ENCODE measurements around the gene PPHLN1. TPM values are rescaled to one million over a fixed set of nuclear protein-coding genes. Genes with fewer than 3 reads are reported as not detected.

PPHLN1 gene
- polyA plus RNA-seq, 3 donors: 40.7 to 74.8 (median 68.7) TPM

GRCh38 chr12:42459336-42459847 is 133.4 kb downstream of the PPHLN1 start:
- Histone ChIP-seq H3K4me2 (replicated peaks; ENCODE audit: extremely low read depth, low read length, poor library complexity, severe bottlenecking) (no peak overlapping the region), H4K20me1 (ENCODE audit: insufficient read depth, low read length) (no peaks in the 10 kb centered on the region), H3K4me1 (ENCODE audit: control insufficient read depth in 1 of 2, insufficient read depth in 2 of 2, low read length in 2 of 2) (no peaks in the 10 kb centered on the region), H3K9me3 (replicated peaks in 1 of 2; ENCODE audit: control insufficient read depth in 1 of 2, insufficient read depth in 1 of 2, low read length in 2 of 2) (no peaks in the 10 kb centered on the region), H3K36me3 (replicated peaks in 1 of 2; ENCODE audit: control insufficient read depth in 1 of 2, insufficient read depth in 2 of 2, low read length in 2 of 2) (peaks cover 4 to 10% of the 10 kb centered on the region in 2 donors), H2AFZ (ENCODE audit: insufficient read depth, low read depth, low read length, poor library complexity, severe bottlenecking) (no peak overlapping the region), H3K4me3 (replicated peaks in 1 of 3; ENCODE audit: low read depth in 2 of 3, low read length in 3 of 3) (no peak overlapping the region), H3K9ac (ENCODE audit: insufficient read depth, low read length, poor library complexity, severe bottlenecking) (no peak overlapping the region), H3K27ac (ENCODE audit: low read depth in 1 of 2, low read length in 2 of 2) (no peak overlapping the region), H3K27me3 (ENCODE audit: control insufficient read depth in 2 of 2, insufficient read depth in 2 of 2, low read length in 2 of 2) (no peaks in the 10 kb centered on the region), H3K79me2 (ENCODE audit: insufficient read depth, low read length) (no peaks in the 10 kb centered on the region)
- DNase-seq: no peak
- WGBS (ENCODE audit: insufficient coverage): 99% methylated on average over 9 of the region's 12 CpGs
- H3K4me1 Mint-ChIP-seq: no peaks in the 10 kb centered on the region
- no peak overlapping the region for H3K27ac Mint-ChIP-seq
- H3K36me3 Mint-ChIP-seq: peaks cover 12 to 26% of the 10 kb centered on the region in 2 donors
- peaks cover 0 to 4% (median 0%) of the 10 kb centered on the region in 7 donors for H3K9me3 Mint-ChIP-seq
- no peak overlapping the region for H3K4me3 Mint-ChIP-seq
- H3K27me3 Mint-ChIP-seq (ENCODE audit: low read depth in 3 of 3): peaks cover 0 to 2% (median 0%) of the 10 kb centered on the region in 3 donors
- intact Hi-C loops (cut with micrococcal nuclease): no loop called here
- TF ChIP-seq CTCF (IDR thresholded peaks at IDR 0.05): no peak

- DNase-seq: no peak
- WGBS (ENCODE audit: insufficient coverage): 29% methylated on average over 3 of the region's 3 CpGs
- Mint-ChIP-seq H3K36me3 (peaks cover 24 to 37% of the 10 kb centered on the region in 2 donors), H3K4me1 (no peaks in the 10 kb centered on the region), H3K27ac (no peak overlapping the region), H3K4me3 (no peak overlapping the region), H3K27me3 (ENCODE audit: low read depth in 3 of 3) (no peaks in the 10 kb centered on the region), H3K9me3 (peaks cover 0 to 2% (median 0%) of the 10 kb centered on the region in 7 donors)
- Histone ChIP-seq H3K27me3 (ENCODE audit: control insufficient read depth in 2 of 2, insufficient read depth in 2 of 2, low read length in 2 of 2) (no peaks in the 10 kb centered on the region), H3K9me3 (replicated peaks in 1 of 2; ENCODE audit: control insufficient read depth in 1 of 2, insufficient read depth in 1 of 2, low read length in 2 of 2) (no peaks in the 10 kb centered on the region), H3K27ac (ENCODE audit: low read depth in 1 of 2, low read length in 2 of 2) (no peak overlapping the region), H3K36me3 (replicated peaks in 1 of 2; ENCODE audit: control insufficient read depth in 1 of 2, insufficient read depth in 2 of 2, low read length in 2 of 2) (peaks cover 9 to 26% of the 10 kb centered on the region in 2 donors), H3K79me2 (ENCODE audit: insufficient read depth, low read length) (no peaks in the 10 kb centered on the region), H2AFZ (ENCODE audit: insufficient read depth, low read depth, low read length, poor library complexity, severe bottlenecking) (no peak overlapping the region), H3K9ac (ENCODE audit: insufficient read depth, low read length, poor library complexity, severe bottlenecking) (no peak overlapping the region), H3K4me3 (replicated peaks in 1 of 3; ENCODE audit: low read depth in 2 of 3, low read length in 3 of 3) (no peak overlapping the region), H4K20me1 (ENCODE audit: insufficient read depth, low read length) (no peaks in the 10 kb centered on the region), H3K4me1 (ENCODE audit: control insufficient read depth in 1 of 2, insufficient read depth in 2 of 2, low read length in 2 of 2) (no peaks in the 10 kb centered on the region), H3K4me2 (replicated peaks; ENCODE audit: extremely low read depth, low read length, poor library complexity, severe bottlenecking) (no peak overlapping the region)
- intact Hi-C loops (cut with micrococcal nuclease): no loop called here
- TF ChIP-seq CTCF (IDR thresholded peaks at IDR 0.05): no peak
Observed at GRCh38 chr12:42462486-42462885, 136.5 kb downstream of the PPHLN1 start.
